HL-60 (cell line): ENCODE data around the gene GPR4.

Experiments used
- DNase-seq, 2 experiments: peaks; one replicate each; pipeline ENCODE4 v3.0.0-alpha.2; 2010 to 2020; ENCODE audit warnings: low read depth in 1 of 2, low spot score in 1 of 2
- H3K27ac ChIP-seq: fragments of 250-450 bp; sonication (Bioruptor Pico); replicated peaks from 2 replicates; pipeline ENCODE4 v1.5.1; 2020; ENCODE audit warnings: mild to moderate bottlenecking, moderate library complexity
- H3K27me3 ChIP-seq: fragments of 250-450 bp; sonication (Bioruptor Pico); 2 replicates; pipeline ENCODE4 v1.5.1; 2021; ENCODE audit warnings: mild to moderate bottlenecking, moderate library complexity; ENCODE audit not compliant: insufficient read depth, poor library complexity, severe bottlenecking
- H3K4me3 ChIP-seq: replicated peaks from 2 replicates; pipeline ENCODE4 v1.5.1; 2011; ENCODE audit warnings: mild to moderate bottlenecking, control low read depth, low read length; ENCODE audit not compliant: insufficient read depth
- GABPA ChIP-seq: IDR thresholded peaks from 2 replicates; pipeline ENCODE4 v1.6.1; 2012; ENCODE audit warnings: low read depth
- POLR2AphosphoS5 ChIP-seq: IDR thresholded peaks from 2 replicates; pipeline ENCODE4 v1.6.1; 2012; ENCODE audit warnings: low read depth
- REST ChIP-seq: IDR thresholded peaks from 2 replicates; pipeline ENCODE4 v1.6.1; 2012; ENCODE audit warnings: low read depth; ENCODE audit not compliant: insufficient replicate concordance
- SPI1 ChIP-seq: IDR thresholded peaks from 2 replicates; pipeline ENCODE4 v1.6.1; 2012; ENCODE audit warnings: low read depth, mild to moderate bottlenecking, borderline replicate concordance
- TF ChIP-seq, protein P1 (sequence below): IDR thresholded peaks from one replicate; pipeline ENCODE4 v1.5.1; 2011; ENCODE audit warnings: low read length, control low read depth, inconsistent platforms; ENCODE audit not compliant: insufficient read depth

The GPR4 gene

GRCh38 chr19:45558399-45558878, 43.6 kb downstream of the GPR4 start:
- H3K4me3 ChIP-seq, result no peak overlapping the region
- TF ChIP-seq, protein P1, sequence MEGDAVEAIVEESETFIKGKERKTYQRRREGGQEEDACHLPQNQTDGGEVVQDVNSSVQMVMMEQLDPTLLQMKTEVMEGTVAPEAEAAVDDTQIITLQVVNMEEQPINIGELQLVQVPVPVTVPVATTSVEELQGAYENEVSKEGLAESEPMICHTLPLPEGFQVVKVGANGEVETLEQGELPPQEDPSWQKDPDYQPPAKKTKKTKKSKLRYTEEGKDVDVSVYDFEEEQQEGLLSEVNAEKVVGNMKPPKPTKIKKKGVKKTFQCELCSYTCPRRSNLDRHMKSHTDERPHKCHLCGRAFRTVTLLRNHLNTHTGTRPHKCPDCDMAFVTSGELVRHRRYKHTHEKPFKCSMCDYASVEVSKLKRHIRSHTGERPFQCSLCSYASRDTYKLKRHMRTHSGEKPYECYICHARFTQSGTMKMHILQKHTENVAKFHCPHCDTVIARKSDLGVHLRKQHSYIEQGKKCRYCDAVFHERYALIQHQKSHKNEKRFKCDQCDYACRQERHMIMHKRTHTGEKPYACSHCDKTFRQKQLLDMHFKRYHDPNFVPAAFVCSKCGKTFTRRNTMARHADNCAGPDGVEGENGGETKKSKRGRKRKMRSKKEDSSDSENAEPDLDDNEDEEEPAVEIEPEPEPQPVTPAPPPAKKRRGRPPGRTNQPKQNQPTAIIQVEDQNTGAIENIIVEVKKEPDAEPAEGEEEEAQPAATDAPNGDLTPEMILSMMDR, result peak; percentile 82
- TF ChIP-seq GABPA, result no peak
- H3K27ac ChIP-seq, result no peak overlapping the region
- peak; percentile 23 to 75 for DNase-seq
- no peaks in the 10 kb centered on the region for H3K27me3 ChIP-seq

GRCh38 chr19:45556835-45557234, 45.2 kb downstream of the GPR4 start:
- H3K4me3 ChIP-seq, result no peak overlapping the region
- H3K27ac ChIP-seq, result no peak overlapping the region
- no peaks in the 10 kb centered on the region for H3K27me3 ChIP-seq
- no peak for DNase-seq
- TF ChIP-seq, protein P1, result no peak
- no peak for TF ChIP-seq SPI1
- TF ChIP-seq POLR2AphosphoS5, result no peak
- TF ChIP-seq GABPA, result no peak
- no peak for TF ChIP-seq REST

DNA sequence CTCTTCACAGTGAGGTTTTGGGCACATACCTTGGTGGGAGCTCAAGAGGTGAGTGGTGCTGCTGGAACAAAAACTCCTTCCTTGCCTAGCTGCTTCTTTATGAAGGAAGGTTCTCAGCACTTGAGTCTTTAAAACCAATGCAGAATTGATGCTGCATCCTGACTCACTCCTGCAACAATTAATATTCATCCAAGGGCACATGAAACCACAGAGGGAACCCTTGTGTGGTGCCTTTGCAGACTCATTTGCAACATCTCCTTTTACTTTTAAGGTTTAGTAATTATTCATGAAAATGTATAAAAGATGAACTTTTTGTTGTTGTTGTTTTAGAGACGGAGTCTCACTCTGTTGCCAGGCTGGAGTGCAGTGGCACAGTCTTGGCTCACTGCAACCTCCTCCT, 47.5 kb downstream of the GPR4 start:
- H3K27me3 ChIP-seq, result no peaks in the 10 kb centered on the region
- TF ChIP-seq GABPA (no peak), REST (no peak), SPI1 (no peak), POLR2AphosphoS5 (no peak)
- TF ChIP-seq, protein P1, result no peak
- no peak overlapping the region for H3K27ac ChIP-seq
- no peak for DNase-seq
- H3K4me3 ChIP-seq, result no peak overlapping the region

DNA sequence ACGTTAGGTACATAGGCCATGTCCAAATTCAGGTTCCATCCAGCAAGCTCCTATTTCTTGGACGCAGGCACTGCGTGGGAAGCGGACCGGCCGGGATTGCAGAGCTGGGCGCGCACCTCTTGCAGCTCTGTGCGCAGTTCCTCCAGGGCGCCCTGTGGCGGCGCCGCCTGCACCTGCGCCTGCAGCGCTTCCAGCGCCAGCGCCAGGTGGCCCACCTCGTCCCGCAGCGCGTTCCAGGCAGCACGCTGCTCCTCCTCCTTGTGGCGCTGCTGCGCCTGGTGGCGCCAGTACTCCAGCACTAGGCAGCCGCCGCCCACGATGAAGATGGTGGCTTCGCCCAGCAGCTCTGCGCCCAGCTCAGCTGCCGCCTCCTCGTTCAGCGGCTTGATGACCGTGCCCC, 48.5 kb downstream of the GPR4 start:
- no peak overlapping the region for H3K4me3 ChIP-seq
- DNase-seq, result no peak
- TF ChIP-seq REST, result no peak
- TF ChIP-seq, protein P1, result no peak
- no peak for TF ChIP-seq SPI1

More for the DNA sequence above, 48.5 kb downstream of the GPR4 start:
- H3K27ac ChIP-seq, result no peak overlapping the region
- no peaks in the 10 kb centered on the region for H3K27me3 ChIP-seq
